Activated T-helper 1 cell treated with anti-CD3 and anti-CD28 coated beads, Interleukin-12 subunit alpha, Interleukin-12 subunit beta, Interleukin-2, Interleukin-4 antibody, amounts not matched to agents 30 ng/mL and 10 ng/mL and 1 ng/mL, durations not matched to agents 14 hours and 24 hours and 36 hours (primary cell): Measurements from ENCODE around the gene SEC24B. TPM values are rescaled to one million over a fixed set of nuclear protein-coding genes. Genes with fewer than 3 reads are reported as not detected.

Experiments
- DNase-seq: peaks from one replicate; pipeline ENCODE4 v3.0.0; 2021; ENCODE audit warnings: low spot score
- H3K27ac Mint-ChIP-seq: one replicate; pipeline ENCODE4 v1.8.0; 2021; ENCODE audit warnings: mild to moderate bottlenecking, mixed read lengths
- H3K27me3 Mint-ChIP-seq: one replicate; pipeline ENCODE4 v1.8.0; 2022; ENCODE audit warnings: mild to moderate bottlenecking, moderate library complexity, mixed read lengths; ENCODE audit not compliant: insufficient read depth
- H3K36me3 Mint-ChIP-seq: one replicate; pipeline ENCODE4 v1.8.0; 2021; ENCODE audit warnings: low read depth, mixed read lengths
- H3K4me1 Mint-ChIP-seq: one replicate; pipeline ENCODE4 v1.8.0; 2021; ENCODE audit warnings: low read depth, mixed read lengths
- H3K4me3 Mint-ChIP-seq: one replicate; pipeline ENCODE4 v1.8.0; 2021; ENCODE audit warnings: mild to moderate bottlenecking, moderate library complexity, mixed read lengths
- H3K9me3 Mint-ChIP-seq: one replicate; pipeline ENCODE4 v1.8.0; 2021; ENCODE audit warnings: mixed read lengths
- intact Hi-C: fragments of 100-400 bp; cut with micrococcal nuclease; formaldehyde crosslinking; loops from one replicate; pipeline ENCODE4 v1.15.1; 2024
- total RNA-seq: library from RNA; stranded (reverse); gene quantifications from 2 replicates; pipeline ENCODE4 v1.2.3, GENCODE V29; 2022

The SEC24B gene
- total RNA-seq = 32.5 and 34.0 TPM in 2 replicates

- intact Hi-C loops = loop anchor here (1.0 to 5.0 kb wide), 9 partner anchors 41 to 1713 kb away; partner anchors contain the start of genes GAR1, MCUB, PAPSS1 and RPL34
- Mint-ChIP-seq H3K4me1 (peaks cover 57% of the 10 kb centered on the region), H3K4me3 (peak within 1 kb of the TSS; percentile 87), H3K36me3 (peaks cover 14% of the 10 kb centered on the region), H3K9me3 (no peaks in the 10 kb centered on the region), H3K27me3 (no peaks in the 10 kb centered on the region), H3K27ac (peak within 1 kb of the TSS; percentile 79)
- peak; percentile 86 for DNase-seq
Measured at GRCh38 chr4:109433205-109434006, at the start of gene SEC24B. Gene SEC24B (plus strand): TSS chr4:109433815. CDS start chr4:109433870, 55 bp downstream.

- DNase-seq = no peak
- no peaks in the 10 kb centered on the region for H3K36me3 Mint-ChIP-seq
- no peak overlapping the region for H3K27ac Mint-ChIP-seq
- peaks cover 3% of the 10 kb centered on the region for H3K27me3 Mint-ChIP-seq
- no peaks in the 10 kb centered on the region for H3K4me1 Mint-ChIP-seq
- H3K9me3 Mint-ChIP-seq = no peaks in the 10 kb centered on the region
- H3K4me3 Mint-ChIP-seq = no peak overlapping the region
- intact Hi-C loops = no loop called here
Measured at GRCh38 chr4:109383823-109384222, 49.8 kb upstream of the SEC24B start.

GRCh38 chr4:109385260-109385659, 48.4 kb upstream of the SEC24B start:
- intact Hi-C loops = no loop called here
- H3K4me3 Mint-ChIP-seq = no peak overlapping the region
- peaks cover 5% of the 10 kb centered on the region for H3K27me3 Mint-ChIP-seq
- H3K36me3 Mint-ChIP-seq = no peaks in the 10 kb centered on the region
- no peak for DNase-seq
- no peak overlapping the region for H3K27ac Mint-ChIP-seq
- H3K9me3 Mint-ChIP-seq = no peaks in the 10 kb centered on the region
- H3K4me1 Mint-ChIP-seq = peaks cover 2% of the 10 kb centered on the region

- H3K4me3 Mint-ChIP-seq = no peak overlapping the region
- no peak for DNase-seq
- intact Hi-C loops = no loop called here
- peaks cover 9% of the 10 kb centered on the region for H3K27me3 Mint-ChIP-seq
- H3K27ac Mint-ChIP-seq = no peak overlapping the region
- no peaks in the 10 kb centered on the region for H3K9me3 Mint-ChIP-seq
- peaks cover 9% of the 10 kb centered on the region for H3K4me1 Mint-ChIP-seq
- H3K36me3 Mint-ChIP-seq = no peaks in the 10 kb centered on the region
Measured at GRCh38 chr4:109389369-109390114, 44.1 kb upstream of the SEC24B start.

- intact Hi-C loops = no loop called here
- Mint-ChIP-seq H3K36me3 (no peaks in the 10 kb centered on the region), H3K27ac (no peak overlapping the region), H3K4me3 (no peak overlapping the region), H3K4me1 (peaks cover 9% of the 10 kb centered on the region), H3K9me3 (no peaks in the 10 kb centered on the region), H3K27me3 (peaks cover 6% of the 10 kb centered on the region)
- no peak for DNase-seq
Measured at GRCh38 chr4:109390115-109390768, 43.4 kb upstream of the SEC24B start.

GRCh38 chr4:109395694-109396093, 37.9 kb upstream of the SEC24B start:
- Mint-ChIP-seq H3K4me3 (no peak overlapping the region), H3K9me3 (no peaks in the 10 kb centered on the region), H3K27ac (no peak overlapping the region), H3K27me3 (peaks cover 11% of the 10 kb centered on the region), H3K36me3 (no peaks in the 10 kb centered on the region), H3K4me1 (peaks cover 3% of the 10 kb centered on the region)
- intact Hi-C loops = no loop called here
- DNase-seq = no peak

- Mint-ChIP-seq H3K36me3 (no peaks in the 10 kb centered on the region), H3K4me1 (no peaks in the 10 kb centered on the region), H3K4me3 (no peak overlapping the region), H3K27me3 (peaks cover 13% of the 10 kb centered on the region), H3K9me3 (no peaks in the 10 kb centered on the region), H3K27ac (no peak overlapping the region)
- no peak for DNase-seq
- intact Hi-C loops = no loop called here
Measured at GRCh38 chr4:109398928-109399327, 34.7 kb upstream of the SEC24B start.

- Mint-ChIP-seq H3K9me3 (no peaks in the 10 kb centered on the region), H3K4me1 (no peaks in the 10 kb centered on the region), H3K27me3 (peaks cover 13% of the 10 kb centered on the region), H3K27ac (no peak overlapping the region), H3K36me3 (no peaks in the 10 kb centered on the region), H3K4me3 (no peak overlapping the region)
- intact Hi-C loops = loop anchor here (1.0 to 10.0 kb wide), 5 partner anchors 104 to 1389 kb away; partner anchors contain the start of genes COL25A1 and OSTC
- DNase-seq = peak; percentile 20
Measured at GRCh38 chr4:109406337-109406931, 27.2 kb upstream of the SEC24B start.

GRCh38 chr4:109407027-109407737, 26.4 kb upstream of the SEC24B start:
- no peak for DNase-seq
- Mint-ChIP-seq H3K36me3 (no peaks in the 10 kb centered on the region), H3K4me1 (peaks cover 2% of the 10 kb centered on the region), H3K27ac (no peak overlapping the region), H3K27me3 (peaks cover 13% of the 10 kb centered on the region), H3K9me3 (no peaks in the 10 kb centered on the region), H3K4me3 (no peak overlapping the region)
- intact Hi-C loops = loop anchor here (5.0 to 10.0 kb wide), 4 partner anchors 105 to 1390 kb away; partner anchors contain the start of genes COL25A1 and OSTC

GRCh38 chr4:109408711-109409110, 24.9 kb upstream of the SEC24B start:
- H3K4me3 Mint-ChIP-seq = no peak overlapping the region
- H3K4me1 Mint-ChIP-seq = peaks cover 5% of the 10 kb centered on the region
- H3K36me3 Mint-ChIP-seq = no peaks in the 10 kb centered on the region
- no peaks in the 10 kb centered on the region for H3K9me3 Mint-ChIP-seq
- H3K27ac Mint-ChIP-seq = no peak overlapping the region
- intact Hi-C loops = loop anchor here (5.0 to 10.0 kb wide), 4 partner anchors 106 to 1391 kb away; partner anchors contain the start of genes COL25A1 and OSTC
- peaks cover 10% of the 10 kb centered on the region for H3K27me3 Mint-ChIP-seq
- no peak for DNase-seq

- H3K4me1 Mint-ChIP-seq = peaks cover 5% of the 10 kb centered on the region
- no peaks in the 10 kb centered on the region for H3K9me3 Mint-ChIP-seq
- intact Hi-C loops = no loop called here
- no peak for DNase-seq
- H3K27ac Mint-ChIP-seq = no peak overlapping the region
- H3K4me3 Mint-ChIP-seq = no peak overlapping the region
- no peaks in the 10 kb centered on the region for H3K36me3 Mint-ChIP-seq
- H3K27me3 Mint-ChIP-seq = peaks cover 8% of the 10 kb centered on the region
Measured at GRCh38 chr4:109410226-109410625, 23.4 kb upstream of the SEC24B start.

GRCh38 chr4:109410776-109411175, 22.8 kb upstream of the SEC24B start:
- Mint-ChIP-seq H3K9me3 (no peaks in the 10 kb centered on the region), H3K4me1 (peaks cover 5% of the 10 kb centered on the region), H3K27ac (no peak overlapping the region), H3K36me3 (no peaks in the 10 kb centered on the region), H3K27me3 (peaks cover 6% of the 10 kb centered on the region), H3K4me3 (no peak overlapping the region)
- no peak for DNase-seq
- intact Hi-C loops = no loop called here
